Memory B cell (primary cell): Measurements from ENCODE around the gene IFI30.
A peak's percentile ranks its signal among the peaks of the same experiment; 100 is the strongest.
"Not testable (repeated sequence)": the region's sequence is repeated elsewhere in the genome, so short reads cannot be mapped to it uniquely, and the experiment has no call there.

Experiments
- ATAC-seq: fragments of 150-1000 bp; cut with Tn5 transposase; 2 replicates; pipeline ENCODE4 v1.10.0; 2021; ENCODE audit warnings: low read depth, mild to moderate bottlenecking, moderate library complexity
- DNase-seq, 2 donors: peaks; one replicate each; pipeline ENCODE4 v3.0.0; 2022; ENCODE audit warnings: low spot score in 2 of 2
- H3K27ac Mint-ChIP-seq: one replicate; pipeline ENCODE4 v1.8.0; 2022; ENCODE audit warnings: mild to moderate bottlenecking, moderate library complexity, mixed read lengths
- H3K27me3 Mint-ChIP-seq: one replicate; pipeline ENCODE4 v1.8.0; 2022; ENCODE audit warnings: mixed read lengths
- H3K36me3 Mint-ChIP-seq: one replicate; pipeline ENCODE4 v1.8.0; 2022; ENCODE audit warnings: mild to moderate bottlenecking, mixed read lengths
- H3K4me1 Mint-ChIP-seq: one replicate; pipeline ENCODE4 v1.8.0; 2022; ENCODE audit warnings: mixed read lengths
- H3K4me3 Mint-ChIP-seq: one replicate; pipeline ENCODE4 v1.8.0; 2022; ENCODE audit warnings: mild to moderate bottlenecking, moderate library complexity, mixed read lengths
- H3K9me3 Mint-ChIP-seq: one replicate; pipeline ENCODE4 v1.8.0; 2022; ENCODE audit warnings: mixed read lengths

Gene IFI30

DNA sequence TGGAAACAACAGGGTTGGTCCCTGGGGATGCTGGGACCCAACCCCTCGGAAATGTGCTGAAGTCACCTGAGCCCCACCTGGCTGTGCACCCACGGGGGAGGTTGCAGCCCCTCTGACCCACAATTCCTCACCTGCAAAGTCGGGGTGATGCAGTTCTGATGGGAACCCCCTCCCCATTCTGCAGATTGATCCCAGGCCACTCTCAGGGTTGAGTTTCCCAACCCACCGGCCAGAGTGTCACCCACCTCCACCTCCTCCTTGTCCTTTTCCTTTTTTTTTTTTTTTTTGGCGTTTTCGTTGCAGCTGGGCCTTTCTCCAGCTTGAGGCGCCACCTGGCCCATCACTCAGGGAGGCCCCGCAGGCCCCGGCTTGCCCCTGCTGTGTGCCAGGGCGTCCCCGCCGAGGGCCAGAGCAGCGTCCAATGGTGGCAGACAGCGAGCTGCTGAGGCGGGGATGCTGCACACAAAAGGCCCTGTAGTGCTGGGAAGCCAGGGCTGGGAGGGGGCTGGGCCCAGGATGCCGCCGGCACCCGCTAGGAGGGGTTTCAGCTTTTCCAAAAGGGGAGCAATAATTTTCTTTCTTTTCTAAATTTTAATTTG is 16.0 kb upstream of the IFI30 start:
- DNase-seq (no peak), ATAC-seq (no peak)
- no peaks in the 10 kb centered on the region for H3K27me3 Mint-ChIP-seq
- H3K4me1 Mint-ChIP-seq = peaks cover 20% of the 10 kb centered on the region
- no peak overlapping the region for H3K4me3 Mint-ChIP-seq
- no peaks in the 10 kb centered on the region for H3K9me3 Mint-ChIP-seq
- H3K36me3 Mint-ChIP-seq = no peaks in the 10 kb centered on the region
- H3K27ac Mint-ChIP-seq = no peak overlapping the region

DNA sequence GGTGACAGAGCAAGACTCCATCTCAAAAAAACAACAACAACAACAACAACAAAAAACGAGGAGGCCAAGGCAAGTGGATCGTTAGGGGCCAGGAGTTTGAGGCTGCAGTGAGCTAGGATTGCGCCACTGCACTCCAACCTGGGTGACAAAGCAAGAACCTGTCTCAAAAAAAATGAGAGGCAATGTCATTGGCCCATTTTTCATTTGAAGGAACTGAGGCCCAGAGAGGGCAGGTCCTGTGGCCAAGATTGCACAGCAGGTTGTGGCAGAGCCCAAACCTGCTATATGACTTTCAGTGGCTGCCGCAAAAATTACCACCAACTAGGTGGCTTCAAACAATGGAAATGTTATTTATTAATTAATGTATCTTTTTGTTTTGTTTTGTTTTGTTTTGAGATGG is 15.1 kb upstream of the IFI30 start:
- no peak overlapping the region for H3K27ac Mint-ChIP-seq
- H3K27me3 Mint-ChIP-seq = no peaks in the 10 kb centered on the region
- H3K36me3 Mint-ChIP-seq = peaks cover 2% of the 10 kb centered on the region
- H3K4me1 Mint-ChIP-seq = peaks cover 20% of the 10 kb centered on the region
- DNase-seq (no peak), ATAC-seq (no peak)
- no peak overlapping the region for H3K4me3 Mint-ChIP-seq
- H3K9me3 Mint-ChIP-seq = no peaks in the 10 kb centered on the region

DNA sequence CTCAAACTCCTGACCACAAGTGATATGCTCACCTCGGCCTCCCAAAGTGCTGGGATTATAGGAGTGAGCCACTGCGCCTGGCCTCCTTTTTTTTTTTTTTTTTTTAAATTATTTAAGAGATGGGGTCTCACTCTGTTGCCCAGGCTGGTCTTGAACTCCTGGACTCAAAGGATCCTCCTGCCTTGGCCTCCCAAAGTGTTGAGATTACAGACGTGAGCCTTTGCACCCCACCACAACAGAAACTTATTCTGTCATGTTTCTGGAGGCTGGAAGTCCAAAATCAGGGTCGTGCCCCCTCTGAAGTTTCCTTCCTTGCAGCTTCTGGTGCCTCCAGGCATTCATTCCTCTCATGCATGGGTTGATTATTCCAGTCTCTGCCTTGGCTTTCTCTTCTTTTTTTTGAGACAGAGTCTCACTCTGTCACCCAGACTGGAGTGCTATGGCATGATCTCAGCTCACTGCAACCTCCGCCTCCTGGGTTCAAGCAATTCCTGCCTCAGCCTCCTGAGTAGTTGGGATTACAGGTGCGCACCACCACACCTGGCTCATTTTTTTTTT is 14.5 kb upstream of the IFI30 start:
- not testable (repeated sequence) for DNase-seq, H3K4me3 Mint-ChIP-seq, H3K27me3 Mint-ChIP-seq, H3K36me3 Mint-ChIP-seq, H3K9me3 Mint-ChIP-seq, H3K27ac Mint-ChIP-seq, ATAC-seq
- peaks cover 16% of the 10 kb centered on the region for H3K4me1 Mint-ChIP-seq

DNA sequence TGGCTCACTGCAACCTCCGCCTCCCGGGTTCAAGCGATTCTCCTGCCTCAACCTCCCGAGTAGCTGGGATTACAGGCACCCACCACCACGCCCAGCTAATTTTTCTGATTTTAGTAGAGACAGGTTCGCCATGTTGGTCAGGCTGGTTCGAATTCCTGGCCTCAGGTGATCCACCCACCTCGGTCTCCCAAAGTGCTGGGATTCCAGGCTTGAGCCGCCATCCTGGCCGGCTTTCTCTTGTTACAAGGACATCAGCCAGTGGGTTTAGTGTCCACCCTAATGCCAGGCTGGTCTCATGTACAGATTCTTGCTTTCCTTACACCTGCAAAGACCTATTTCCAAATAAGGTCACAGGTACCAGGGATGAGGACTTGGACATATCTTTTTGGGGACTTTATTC is 13.8 kb upstream of the IFI30 start:
- no peak for ATAC-seq
- H3K27me3 Mint-ChIP-seq = no peaks in the 10 kb centered on the region
- H3K4me1 Mint-ChIP-seq = peaks cover 11% of the 10 kb centered on the region
- no peak overlapping the region for H3K4me3 Mint-ChIP-seq
- peaks cover 2% of the 10 kb centered on the region for H3K36me3 Mint-ChIP-seq
- no peak overlapping the region for H3K27ac Mint-ChIP-seq
- H3K9me3 Mint-ChIP-seq = no peaks in the 10 kb centered on the region
- no peak for DNase-seq

DNA sequence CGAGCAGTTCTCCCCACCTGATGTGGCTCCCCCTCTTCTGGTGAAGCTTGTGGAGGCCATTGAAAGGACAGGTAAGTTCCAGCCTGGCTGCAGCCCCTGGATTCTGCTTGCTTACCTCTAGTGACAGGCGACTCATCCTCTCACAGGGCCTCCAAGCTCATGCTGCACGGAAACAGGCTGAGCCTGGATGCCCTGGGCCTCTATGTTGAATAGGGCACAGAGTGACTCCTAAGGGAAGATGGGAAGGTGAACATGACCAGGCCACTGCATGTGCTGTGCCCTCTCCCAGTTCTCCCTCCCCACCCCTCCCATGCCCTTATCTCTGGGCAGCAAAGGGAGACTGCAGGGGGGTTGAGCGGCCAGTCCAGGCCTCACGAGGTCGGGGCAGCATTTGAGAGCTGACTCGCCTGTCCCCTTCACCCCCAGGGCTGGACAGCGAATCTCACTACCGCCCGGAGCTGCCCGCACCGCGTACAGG is 13.1 kb upstream of the IFI30 start:
- no peak overlapping the region for H3K27ac Mint-ChIP-seq
- H3K36me3 Mint-ChIP-seq = peaks cover 3% of the 10 kb centered on the region
- peak overlapping the region; percentile 74 for H3K4me3 Mint-ChIP-seq
- H3K4me1 Mint-ChIP-seq = peaks cover 11% of the 10 kb centered on the region
- DNase-seq (no peak), ATAC-seq (no peak)
- no peaks in the 10 kb centered on the region for H3K9me3 Mint-ChIP-seq
- H3K27me3 Mint-ChIP-seq = no peaks in the 10 kb centered on the region

DNA sequence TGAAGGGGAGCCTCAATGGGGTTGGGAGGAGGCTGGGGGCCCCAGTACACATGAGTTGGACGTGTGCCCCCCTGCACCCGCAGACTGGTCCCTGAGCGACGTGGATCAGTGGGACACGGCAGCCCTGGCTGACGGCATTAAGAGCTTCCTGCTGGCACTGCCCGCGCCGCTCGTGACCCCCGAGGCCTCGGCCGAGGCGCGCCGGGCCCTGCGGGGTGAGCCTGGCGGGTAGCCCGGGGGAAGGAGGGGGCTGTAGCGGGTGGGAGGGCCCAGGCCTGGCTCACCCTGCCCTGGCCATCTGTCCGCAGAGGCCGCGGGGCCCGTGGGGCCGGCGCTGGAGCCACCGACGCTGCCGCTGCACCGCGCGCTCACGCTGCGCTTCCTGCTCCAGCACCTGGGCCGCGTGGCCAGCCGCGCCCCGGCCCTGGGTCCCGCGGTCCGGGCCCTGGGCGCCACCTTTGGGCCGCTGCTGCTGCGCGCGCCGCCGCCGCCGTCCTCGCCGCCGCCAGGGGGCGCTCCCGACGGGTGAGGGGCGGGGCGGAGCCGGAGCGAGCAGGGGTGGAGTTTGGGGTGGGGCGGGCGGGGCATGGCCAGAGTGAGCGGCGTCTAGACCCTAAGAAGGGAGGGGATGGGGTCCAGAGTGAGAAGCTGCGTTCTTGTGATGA is 12.5 kb upstream of the IFI30 start:
- peaks cover 13% of the 10 kb centered on the region for H3K4me1 Mint-ChIP-seq

DNA sequence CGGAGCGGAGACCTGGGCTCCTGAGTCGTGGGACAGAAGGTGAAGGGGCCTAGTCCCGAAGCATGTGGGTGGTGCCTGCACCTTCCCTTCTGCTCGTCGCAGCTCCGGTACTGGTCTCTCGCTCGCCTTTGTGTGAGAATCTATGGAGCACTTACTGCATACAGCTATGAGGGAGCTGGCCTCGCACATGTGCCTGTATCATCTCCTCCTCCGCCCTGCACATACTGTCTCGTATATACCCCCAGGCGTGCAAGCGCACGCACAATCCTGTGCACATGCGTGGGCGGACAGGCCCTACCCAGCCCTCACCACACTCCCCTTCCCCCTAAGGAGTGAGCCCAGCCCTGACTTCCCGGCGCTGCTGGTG is 12.0 kb upstream of the IFI30 start:
- Mint-ChIP-seq H3K27me3 (no peaks in the 10 kb centered on the region), H3K36me3 (peaks cover 9% of the 10 kb centered on the region), H3K27ac (peak overlapping the region; percentile 80), H3K9me3 (no peaks in the 10 kb centered on the region), H3K4me1 (peaks cover 7% of the 10 kb centered on the region), H3K4me3 (peak overlapping the region; percentile 21)
- no peak for DNase-seq
- peak; percentile 6 for ATAC-seq

More for the DNA sequence above, 12.5 kb upstream of the IFI30 start:
- peak; percentile 94 for ATAC-seq
- peaks cover 8% of the 10 kb centered on the region for H3K36me3 Mint-ChIP-seq
- no peaks in the 10 kb centered on the region for H3K9me3 Mint-ChIP-seq
- no peak overlapping the region for H3K27ac Mint-ChIP-seq
- no peaks in the 10 kb centered on the region for H3K27me3 Mint-ChIP-seq
- H3K4me3 Mint-ChIP-seq = peak overlapping the region; percentile 74
- peak; percentile 91 to 95 for DNase-seq

DNA sequence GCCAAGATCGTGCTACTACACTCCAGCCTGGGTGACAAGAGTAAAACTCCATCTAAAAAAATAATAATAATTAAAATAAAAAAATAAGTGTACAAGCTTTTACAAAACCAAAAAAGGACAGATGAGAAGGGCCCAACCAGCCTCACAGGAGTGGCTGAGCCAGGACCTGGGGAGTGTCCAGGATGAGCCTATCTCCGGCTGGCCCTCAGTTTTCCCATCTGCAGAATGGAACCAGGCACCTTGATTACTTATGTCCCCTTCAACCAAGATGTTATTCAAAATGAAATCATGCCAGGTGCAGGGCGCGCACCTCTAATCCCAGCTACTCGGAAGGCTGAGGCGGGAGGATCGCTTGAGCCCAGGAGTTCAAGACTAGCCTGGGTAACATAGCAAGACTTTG is 9.5 kb upstream of the IFI30 start:
- Mint-ChIP-seq H3K27ac (no peak overlapping the region), H3K4me3 (no peak overlapping the region), H3K9me3 (no peaks in the 10 kb centered on the region), H3K36me3 (peaks cover 12% of the 10 kb centered on the region), H3K27me3 (no peaks in the 10 kb centered on the region), H3K4me1 (peaks cover 14% of the 10 kb centered on the region)
- no peak for DNase-seq
- ATAC-seq = no peak

DNA sequence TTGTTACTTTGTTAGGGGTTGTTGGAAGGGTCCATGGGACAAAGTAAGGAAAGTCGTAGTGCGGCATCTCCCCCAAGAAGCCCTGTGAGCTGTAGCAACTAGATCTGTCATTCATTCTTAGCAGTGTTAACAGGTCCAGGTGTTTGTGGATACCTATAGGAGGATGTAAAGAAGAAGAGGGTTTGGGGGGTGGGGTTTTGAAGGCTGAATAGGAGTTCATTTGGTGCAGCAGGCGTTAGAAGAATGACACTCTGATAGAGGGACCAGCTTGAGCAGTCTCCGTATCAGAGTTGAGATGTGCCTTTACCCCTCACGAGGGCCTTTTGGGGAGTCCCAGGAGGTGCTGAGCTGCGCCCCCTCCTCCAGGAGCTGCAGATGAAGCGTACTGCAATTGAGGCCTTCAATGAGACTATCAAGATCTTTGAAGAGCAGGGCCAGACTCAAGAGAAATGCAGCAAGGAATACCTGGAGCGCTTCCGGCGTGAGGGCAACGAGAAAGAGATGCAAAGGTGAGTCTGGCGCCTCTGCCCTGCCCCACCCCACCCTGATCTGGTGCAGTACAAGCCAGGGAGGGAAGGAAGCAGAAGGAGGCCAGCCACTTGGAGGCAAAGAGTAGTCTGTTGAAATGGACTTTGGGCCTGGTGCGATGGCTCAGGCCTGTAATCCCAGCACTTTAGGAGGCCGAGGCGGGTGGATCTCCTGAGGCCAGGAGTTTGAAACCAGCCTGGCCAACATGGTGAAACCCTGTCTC is 7.6 kb upstream of the IFI30 start:
- H3K27me3 Mint-ChIP-seq = no peaks in the 10 kb centered on the region
- H3K4me1 Mint-ChIP-seq = peaks cover 25% of the 10 kb centered on the region
- no peak overlapping the region for H3K4me3 Mint-ChIP-seq
- H3K9me3 Mint-ChIP-seq = no peaks in the 10 kb centered on the region
- H3K27ac Mint-ChIP-seq = peak overlapping the region; percentile 37
- H3K36me3 Mint-ChIP-seq = peaks cover 15% of the 10 kb centered on the region
- ATAC-seq (no peak), DNase-seq (no peak)

DNA sequence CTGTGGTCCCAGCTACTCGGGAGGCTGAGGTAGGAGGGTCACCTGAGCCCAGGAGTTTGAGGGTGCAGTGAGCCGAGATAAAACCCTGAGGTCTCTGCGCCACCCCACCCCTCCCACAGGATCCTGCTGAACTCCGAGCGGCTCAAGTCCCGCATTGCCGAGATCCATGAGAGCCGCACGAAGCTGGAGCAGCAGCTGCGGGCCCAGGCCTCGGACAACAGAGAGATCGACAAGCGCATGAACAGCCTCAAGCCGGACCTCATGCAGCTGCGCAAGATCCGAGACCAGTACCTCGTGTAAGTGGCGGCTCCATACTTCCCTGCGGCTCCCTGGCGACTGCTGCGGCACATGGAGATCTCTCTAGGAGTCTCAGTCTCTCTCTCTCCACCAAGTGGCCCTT is 6.6 kb upstream of the IFI30 start:
- DNase-seq = no peak
- Mint-ChIP-seq H3K27ac (no peak overlapping the region), H3K36me3 (peaks cover 15% of the 10 kb centered on the region), H3K4me3 (no peak overlapping the region), H3K27me3 (no peaks in the 10 kb centered on the region), H3K9me3 (no peaks in the 10 kb centered on the region), H3K4me1 (peaks cover 32% of the 10 kb centered on the region)
- ATAC-seq = no peak

DNA sequence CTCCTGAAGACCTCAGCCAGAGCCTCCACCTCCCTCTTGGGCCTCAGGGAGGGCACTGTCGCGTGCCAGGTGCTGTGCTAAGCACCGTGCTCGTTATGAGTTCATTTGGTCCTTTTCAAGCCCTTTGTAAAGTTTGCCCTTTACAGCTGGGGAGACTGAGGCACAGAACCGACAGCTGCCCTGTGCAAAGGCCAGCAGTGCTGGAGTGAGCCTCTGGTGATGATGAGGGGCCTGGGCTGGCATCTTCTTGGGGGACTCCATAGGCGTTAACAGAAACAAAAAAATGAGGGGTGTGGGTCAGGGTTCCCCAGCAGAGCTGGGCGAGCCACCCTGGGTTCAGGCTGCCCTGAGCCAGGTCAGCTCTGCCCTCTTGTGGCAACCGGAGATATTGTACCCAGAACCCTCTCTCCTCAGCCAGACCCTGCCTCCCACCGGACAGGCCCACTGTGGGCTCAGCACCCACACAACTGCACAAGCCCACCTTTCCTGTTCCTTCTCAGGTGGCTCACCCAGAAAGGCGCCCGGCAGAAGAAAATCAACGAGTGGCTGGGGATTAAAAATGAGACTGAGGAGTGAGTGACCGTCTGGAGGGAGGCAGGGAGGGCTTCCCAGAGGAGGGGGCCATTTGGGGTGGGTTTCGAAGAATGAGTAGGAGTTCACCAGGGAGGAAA is 5.5 kb upstream of the IFI30 start:
- peaks cover 41% of the 10 kb centered on the region for H3K4me1 Mint-ChIP-seq
- peak overlapping the region; percentile 83 for H3K4me3 Mint-ChIP-seq
- H3K27me3 Mint-ChIP-seq = no peaks in the 10 kb centered on the region
- peak; percentile 24 for ATAC-seq
- H3K36me3 Mint-ChIP-seq = peaks cover 15% of the 10 kb centered on the region
- H3K27ac Mint-ChIP-seq = peak overlapping the region; percentile 99
- H3K9me3 Mint-ChIP-seq = no peaks in the 10 kb centered on the region
- peak; percentile 61 to 63 for DNase-seq

DNA sequence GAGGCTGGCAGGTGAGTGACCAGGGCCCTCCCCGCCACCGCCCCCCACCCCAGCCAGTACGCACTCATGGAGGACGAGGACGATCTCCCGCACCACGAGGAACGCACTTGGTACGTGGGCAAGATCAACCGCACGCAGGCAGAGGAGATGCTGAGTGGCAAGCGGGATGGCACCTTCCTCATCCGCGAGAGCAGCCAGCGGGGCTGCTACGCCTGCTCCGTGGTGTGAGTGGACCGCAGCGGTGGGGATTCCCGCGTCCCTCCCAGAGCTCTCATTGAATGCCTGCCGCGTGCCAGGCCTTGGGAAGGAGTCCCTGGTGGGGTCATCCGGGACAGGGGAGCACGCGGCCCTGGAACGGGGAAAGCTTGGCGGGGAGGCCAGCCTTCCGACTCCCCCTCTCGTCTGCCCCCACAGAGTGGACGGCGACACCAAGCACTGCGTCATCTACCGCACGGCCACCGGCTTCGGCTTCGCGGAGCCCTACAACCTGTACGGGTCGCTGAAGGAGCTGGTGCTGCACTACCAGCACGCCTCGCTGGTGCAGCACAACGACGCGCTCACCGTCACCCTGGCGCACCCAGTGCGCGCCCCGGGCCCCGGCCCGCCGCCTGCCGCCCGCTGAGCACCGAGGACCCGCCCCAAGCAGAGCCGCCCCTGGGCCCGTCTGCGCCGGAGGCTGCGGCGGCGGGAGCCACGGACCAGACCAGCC is 4.8 kb upstream of the IFI30 start:
- DNase-seq (peak in 1 of 2 donors; percentile 62), ATAC-seq (peak; percentile 28)
- Mint-ChIP-seq H3K9me3 (no peaks in the 10 kb centered on the region), H3K36me3 (peaks cover 12% of the 10 kb centered on the region), H3K27ac (peak overlapping the region; percentile 99), H3K4me3 (peak overlapping the region; percentile 83), H3K27me3 (no peaks in the 10 kb centered on the region), H3K4me1 (peaks cover 45% of the 10 kb centered on the region)

DNA sequence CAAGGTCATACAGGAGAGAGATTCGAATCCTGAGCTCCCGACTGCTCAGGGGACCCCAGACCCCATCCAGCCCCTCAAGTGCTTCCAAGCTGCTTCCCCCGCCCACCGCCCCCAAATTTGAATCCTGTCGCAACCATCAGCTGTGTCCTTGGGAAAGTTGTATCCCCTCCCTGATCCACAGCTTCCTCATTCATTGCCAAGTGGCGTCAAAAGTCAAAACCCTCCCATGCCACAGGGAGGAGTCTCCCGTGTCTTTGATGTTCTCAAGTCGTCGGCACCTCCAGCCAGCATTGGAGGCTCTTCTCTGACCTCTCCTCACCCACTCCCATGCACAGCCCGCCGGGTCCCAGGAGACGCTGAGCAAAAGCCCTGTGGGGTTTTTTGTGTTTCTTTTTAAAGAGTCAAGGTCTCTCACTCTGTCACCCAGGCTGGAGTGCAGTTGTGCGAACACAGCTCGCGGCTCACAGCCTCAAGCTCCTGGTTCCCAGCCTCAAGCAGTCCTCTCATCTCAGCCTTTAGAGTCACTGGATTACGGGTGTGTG is 2.8 kb upstream of the IFI30 start:
- peak overlapping the region; percentile 81 for H3K4me3 Mint-ChIP-seq
- no peaks in the 10 kb centered on the region for H3K9me3 Mint-ChIP-seq
- DNase-seq (peak in 1 of 2 donors; percentile 46), ATAC-seq (peak; percentile 2)
- H3K27ac Mint-ChIP-seq = peak overlapping the region; percentile 99
- H3K27me3 Mint-ChIP-seq = no peaks in the 10 kb centered on the region
- H3K36me3 Mint-ChIP-seq = peaks cover 16% of the 10 kb centered on the region
- H3K4me1 Mint-ChIP-seq = peaks cover 50% of the 10 kb centered on the region
